SK-MEL-5 (cell line): ENCODE results near the gene SALL4. TPM values are rescaled to one million over a fixed set of nuclear protein-coding genes. Genes with fewer than 3 reads are reported as not detected.
A peak's percentile ranks its signal among the peaks of the same experiment; 100 is the strongest.
"Not testable (repeated sequence)": the region's sequence is repeated elsewhere in the genome, so short reads cannot be mapped to it uniquely, and the experiment has no call there.

Experiments used
- DNase-seq: peaks from one replicate; pipeline ENCODE4 v3.0.0-alpha.2; 2016; ENCODE audit warnings: low read depth, low spot score
- in situ Hi-C: cut with HindIII; loops from 2 replicates; pipeline ENCODE4 v1.10.0; 2016; ENCODE audit warnings: low sequenced_read_pairs, high pct_unique_total_duplicates, low pct_unique_long_range_greater_than_20kb
- total RNA-seq: library from RNA; depleted of rRNA; stranded (reverse); fragments of >200 nt; shearing (Covaris generic); gene quantifications from 2 replicates; pipeline ENCODE4 v1.2.3, GENCODE V29; 2014

SALL4 gene
- total RNA-seq, 1 experiment from 2014 or later: 0.40 TPM

DNA sequence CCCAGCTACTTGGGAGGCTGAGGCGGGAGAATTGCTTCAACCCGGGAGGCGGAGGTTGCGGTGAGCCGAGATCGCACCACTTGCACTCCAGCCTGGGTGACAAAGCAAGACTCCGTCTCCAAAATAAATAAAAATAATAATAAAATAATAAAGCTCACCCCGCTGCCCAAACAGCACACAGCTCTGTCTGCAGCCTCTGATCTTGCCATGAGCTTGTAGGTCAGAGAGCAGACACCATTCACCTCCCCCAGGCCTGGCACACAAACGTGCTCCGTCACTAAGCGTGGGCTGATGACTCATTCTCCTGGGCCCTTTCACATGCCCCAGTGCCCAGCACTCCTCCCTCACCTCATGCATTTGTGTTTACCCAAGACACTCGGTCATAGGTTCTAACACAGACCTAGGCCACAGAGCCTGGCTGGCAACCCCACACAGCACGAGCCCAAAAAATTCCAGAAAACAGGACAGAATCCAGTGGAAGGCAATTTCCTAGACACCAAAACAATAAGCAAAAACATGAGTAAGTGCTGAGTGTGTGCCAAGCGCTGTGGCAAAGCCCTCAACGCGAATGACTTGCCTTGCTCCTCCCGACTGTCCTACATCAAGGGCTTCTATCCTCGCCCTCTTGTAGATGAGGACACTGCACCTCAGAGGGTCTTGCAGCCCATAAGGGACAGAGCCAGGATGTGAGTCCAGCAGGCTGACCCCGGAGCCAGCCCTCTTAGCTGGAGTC lies 52.1 kb downstream of the SALL4 start:
- in situ Hi-C loops: no loop called here
- DNase-seq: peak; percentile 97

DNA sequence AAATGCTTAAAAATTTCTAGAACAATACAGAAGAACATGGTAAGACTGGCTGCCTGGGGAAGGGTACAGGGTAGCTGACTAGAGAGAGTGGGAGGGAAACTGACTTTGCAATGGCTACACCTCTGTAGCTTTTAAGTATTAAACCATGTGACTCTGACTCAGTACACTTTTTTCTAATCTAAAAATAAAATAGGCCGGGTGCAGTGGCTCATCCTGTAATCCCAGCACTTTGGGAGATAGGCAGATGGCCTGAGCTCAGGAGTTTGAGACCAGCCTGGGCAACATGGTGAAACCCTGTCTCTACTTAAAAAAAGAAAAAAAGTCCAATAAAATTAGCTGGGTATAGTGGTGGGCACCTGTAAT lies 52.7 kb downstream of the SALL4 start:
- in situ Hi-C loops: no loop called here
- peak; percentile 87 for DNase-seq

DNA sequence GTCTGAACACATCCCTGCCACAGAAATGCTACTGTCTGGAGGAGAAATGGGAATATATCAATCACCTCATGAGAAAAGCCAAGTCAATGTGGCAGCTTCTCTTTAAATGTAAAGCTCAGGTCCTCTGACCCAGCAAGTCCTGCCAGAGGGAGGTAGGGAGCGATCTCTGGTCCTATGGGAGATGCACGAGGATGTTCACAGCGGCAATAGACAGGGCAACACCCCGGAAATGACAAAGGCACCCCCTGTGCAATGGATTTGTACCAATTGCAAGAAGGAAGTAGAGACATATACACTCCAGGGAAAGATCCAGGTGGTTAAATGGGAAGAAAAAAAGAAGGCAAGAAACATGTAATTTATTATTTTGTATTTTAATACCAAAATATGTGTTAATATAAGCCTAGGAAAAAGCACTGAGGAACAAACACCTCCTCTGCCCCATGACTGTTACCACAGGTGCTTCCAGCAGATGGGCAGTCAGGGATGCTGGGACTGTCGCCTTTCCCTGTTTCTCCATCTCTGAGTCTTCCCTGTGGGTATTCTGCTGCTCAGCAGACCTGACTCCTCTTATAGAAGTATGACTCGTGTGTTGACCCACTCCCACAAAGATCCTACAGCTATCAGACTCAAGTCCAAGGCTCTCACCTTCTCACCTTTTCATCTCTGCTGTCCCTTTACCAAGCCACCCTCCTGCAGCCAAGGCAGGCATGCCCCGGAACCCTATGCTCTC lies 55.0 kb downstream of the SALL4 start:
- DNase-seq: no peak

DNA sequence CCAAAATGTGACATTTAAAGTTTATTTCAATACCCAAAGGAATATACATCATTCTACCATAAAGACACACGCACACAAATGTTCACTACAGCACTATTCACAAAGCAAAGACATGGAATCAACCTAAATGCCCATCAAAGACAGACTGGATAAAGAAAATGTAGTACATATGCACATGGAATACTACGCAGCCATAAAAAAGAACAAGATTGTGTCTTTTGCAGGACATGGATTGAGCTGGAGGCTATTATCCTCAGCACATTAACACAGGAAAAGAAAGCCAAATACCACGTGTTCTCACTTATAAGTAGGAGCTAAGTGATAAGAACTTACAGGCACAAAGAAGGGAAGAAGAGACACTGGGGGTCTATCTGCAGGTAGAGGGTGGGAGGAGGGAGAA lies 56.5 kb downstream of the SALL4 start:
- in situ Hi-C loops: no loop called here
- DNase-seq: no peak

More for the DNA sequence above, 55.0 kb downstream of the SALL4 start:
- in situ Hi-C loops: no loop called here

DNA sequence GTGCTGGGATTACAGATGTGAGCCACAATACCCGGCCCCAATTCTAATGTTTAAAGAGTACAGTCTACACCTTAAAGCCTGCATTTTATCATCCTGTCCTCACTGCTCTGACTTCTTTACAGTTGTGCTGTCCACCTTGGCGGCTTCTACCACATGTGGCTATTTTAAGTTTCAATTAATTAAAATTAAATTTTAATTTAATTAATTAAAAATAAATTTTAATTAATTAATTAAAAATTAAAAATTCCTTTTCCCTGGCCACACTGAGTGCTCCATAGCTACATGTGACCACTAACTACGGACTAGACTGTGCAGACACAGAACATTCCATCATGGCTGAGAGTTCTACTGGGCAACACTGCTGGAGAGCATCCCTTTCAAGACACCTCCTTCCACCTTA lies 61.5 kb downstream of the SALL4 start:
- DNase-seq: no peak
- in situ Hi-C loops: no loop called here

DNA sequence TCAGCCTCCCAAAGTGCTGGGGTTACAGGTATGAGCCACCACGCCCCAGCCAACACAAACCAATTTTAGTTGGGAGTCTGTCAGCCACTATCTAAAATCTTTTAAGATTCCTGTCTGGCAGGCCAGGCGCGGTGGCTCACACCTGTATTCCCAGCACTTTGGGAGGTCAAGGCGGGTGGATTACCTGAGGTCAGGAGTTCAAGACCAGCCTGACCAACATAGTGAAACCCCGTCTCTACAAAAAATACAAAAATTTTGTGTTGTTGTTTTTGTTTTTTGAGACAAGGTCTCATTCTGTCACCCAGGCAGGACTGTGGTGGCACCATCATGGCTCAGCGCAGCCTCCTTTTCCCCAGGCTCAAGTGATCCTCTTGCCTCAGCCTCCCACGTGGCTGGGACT lies 62.0 kb downstream of the SALL4 start:
- in situ Hi-C loops, DNase-seq: not testable (repeated sequence)

DNA sequence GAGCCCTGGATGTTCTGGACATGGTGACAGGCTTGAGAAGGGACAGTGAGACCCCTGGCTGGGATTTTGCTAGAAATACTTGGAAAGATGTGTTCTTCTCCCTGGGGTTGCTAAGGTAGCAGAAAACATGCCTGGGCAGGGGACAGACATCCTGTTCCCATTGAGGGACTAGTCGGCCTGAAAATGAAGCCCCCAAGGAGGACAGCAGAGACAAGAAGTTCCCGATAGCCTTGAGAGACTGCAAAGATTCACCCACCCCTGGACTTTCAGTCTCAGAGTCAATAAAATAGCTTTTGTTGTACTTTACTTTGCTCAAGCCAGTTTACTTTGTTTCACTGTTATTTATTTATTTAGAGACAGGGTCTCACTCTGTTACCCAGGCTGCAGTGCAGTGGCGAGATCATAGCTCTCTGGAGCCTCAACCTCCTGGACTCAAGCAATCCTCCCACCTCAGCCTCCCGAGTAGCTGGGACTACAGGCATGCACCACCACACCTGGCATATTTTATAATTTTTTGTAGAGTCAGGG lies 62.5 kb downstream of the SALL4 start:
- in situ Hi-C loops: no loop called here
- no peak for DNase-seq

DNA sequence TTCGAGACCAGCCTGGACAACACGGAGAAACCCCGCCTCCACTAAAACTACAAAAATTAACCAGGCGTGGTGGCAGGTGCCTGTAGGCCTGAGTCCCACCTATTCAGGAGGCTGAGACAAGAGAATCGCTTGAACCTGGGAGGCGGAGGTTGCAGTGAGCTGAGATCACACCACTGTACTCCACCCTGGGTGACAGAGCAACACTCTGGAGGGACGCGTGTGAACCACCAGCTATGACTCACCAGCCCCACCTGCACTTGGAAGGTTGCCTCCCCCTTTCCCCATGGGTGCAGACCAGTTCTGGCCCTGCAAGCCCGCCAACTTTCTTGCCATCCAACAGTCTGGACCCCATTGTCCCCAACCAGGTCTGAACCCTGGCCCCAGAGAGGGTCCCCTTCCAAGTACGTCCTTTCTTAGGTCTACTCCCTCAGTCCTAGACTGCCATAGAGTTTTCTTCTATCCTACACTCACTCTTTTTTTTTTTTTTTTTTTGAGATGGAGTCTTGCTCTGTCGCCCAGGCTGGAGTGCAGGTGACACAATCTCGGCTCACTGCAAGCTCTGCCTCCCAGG lies 63.4 kb downstream of the SALL4 start:
- DNase-seq: no peak

DNA sequence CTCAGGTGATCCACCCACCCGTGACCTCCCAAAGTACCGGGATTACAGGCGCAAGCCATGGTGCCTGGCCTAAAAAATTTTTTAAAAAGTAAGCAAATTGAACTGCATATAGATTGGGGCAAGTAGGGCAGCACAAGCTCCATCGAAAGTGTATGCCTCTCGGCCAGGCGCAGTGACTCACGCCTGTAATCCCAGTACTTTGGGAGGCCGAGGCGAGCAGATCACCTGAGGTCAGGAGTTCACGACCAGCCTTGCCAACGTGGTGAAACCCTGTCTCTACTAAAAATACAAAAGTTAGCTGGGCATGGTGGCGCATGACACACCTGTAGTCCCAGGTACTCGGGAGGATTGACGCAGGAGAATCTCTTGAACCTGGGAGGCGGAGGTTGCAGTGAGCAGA lies 64.1 kb downstream of the SALL4 start:
- DNase-seq, in situ Hi-C loops: not testable (repeated sequence)

More for the DNA sequence above, 63.4 kb downstream of the SALL4 start:
- in situ Hi-C loops: no loop called here

DNA sequence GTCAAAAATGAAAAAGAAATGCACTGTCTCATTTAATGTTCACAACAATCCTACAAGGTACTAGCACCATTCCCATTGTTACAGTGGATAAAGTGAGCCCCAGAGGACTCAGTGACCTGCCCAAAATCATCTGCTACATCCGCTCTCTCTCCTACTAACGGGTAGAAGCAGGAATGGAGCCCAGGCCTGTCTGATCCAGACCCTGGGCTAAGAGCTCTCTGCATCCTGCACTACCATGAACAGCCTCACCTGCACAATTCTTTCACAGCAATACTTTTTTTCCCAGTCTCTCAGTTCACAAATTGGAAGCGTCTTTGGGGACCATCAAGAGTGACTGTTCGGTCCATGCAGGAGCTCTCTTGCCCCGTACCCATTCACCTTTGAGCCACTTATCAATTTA lies 65.4 kb downstream of the SALL4 start:
- DNase-seq: no peak
- in situ Hi-C loops: no loop called here

DNA sequence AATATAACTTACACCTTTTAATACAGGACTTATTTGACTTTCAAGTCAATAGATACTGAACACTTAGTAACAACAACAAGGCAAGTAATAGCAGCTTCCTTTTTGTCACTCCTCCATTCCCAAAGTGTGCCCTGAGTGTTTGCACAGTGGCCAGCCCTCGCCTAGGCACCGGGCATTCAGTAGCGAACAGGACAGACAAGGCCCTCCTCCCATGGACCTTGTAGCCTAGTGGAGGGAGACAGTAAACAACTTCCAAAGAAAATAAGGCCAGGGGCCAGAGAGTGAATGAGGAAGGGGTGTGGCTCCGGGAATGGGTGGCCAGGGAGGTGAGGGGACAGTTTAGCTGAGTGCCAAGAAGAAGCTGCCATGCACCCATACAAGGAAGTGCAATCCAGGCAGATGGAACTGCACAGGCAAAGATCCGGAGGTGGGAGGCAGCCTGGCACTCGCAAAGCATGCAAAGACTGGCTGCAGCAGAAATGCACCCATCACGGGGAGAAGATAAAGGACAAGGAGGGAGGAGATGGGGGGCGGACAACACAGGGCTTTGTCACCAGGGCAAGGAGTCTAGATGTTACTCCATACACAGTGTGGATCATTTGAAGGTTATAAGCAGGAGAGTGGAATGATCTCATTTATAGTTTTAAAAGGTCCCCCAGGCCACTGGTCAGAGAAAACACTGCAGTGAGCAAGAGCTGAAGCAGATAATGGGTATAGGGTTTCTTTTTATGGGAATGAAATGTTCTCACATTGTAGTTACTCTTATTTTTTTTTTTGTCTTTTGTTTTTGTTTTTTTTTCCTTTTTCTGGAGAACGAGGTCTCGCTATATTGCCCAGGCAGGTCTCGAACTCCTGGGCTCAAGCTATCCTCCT lies 66.4 kb downstream of the SALL4 start:
- in situ Hi-C loops: no loop called here
- no peak for DNase-seq

DNA sequence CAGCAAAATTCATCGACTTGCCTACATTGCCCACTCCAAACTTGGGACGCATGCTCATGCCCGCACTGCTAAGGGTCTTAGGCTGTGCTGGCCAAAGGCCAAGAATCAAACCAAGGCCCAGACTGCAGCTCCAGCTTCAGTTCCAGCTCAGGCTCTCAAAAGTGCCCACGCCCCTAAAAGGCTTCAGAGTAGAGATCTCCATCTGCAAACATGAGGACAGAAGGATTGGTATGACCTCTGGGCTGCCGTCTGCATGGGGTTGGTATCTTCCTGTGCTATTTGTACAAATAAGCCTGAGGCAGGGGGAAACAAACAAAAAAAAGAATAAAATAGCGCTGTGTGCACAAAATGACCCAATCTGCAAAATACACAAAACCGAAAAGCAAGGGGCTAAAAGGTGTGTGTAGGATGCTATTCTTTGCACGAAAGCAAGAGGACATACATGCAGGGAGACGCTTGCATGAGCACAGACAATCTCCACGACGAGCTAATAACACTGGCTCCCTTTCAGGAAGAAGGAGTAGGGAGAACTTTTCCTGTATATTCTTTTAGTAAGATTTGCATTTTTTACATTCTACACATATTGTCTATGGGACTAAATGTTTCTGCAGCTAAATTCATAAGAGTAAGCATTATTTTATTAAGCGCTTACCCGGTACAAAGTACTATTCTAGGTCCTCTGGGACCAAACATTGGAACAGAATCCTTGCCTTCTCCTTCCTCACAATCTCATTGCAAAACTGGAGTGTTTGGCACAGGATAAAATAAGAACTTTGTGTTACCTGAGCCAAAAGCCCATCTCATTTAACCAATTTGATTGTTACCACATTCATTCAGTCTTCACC lies 67.2 kb downstream of the SALL4 start:
- no peak for DNase-seq
- in situ Hi-C loops: no loop called here

DNA sequence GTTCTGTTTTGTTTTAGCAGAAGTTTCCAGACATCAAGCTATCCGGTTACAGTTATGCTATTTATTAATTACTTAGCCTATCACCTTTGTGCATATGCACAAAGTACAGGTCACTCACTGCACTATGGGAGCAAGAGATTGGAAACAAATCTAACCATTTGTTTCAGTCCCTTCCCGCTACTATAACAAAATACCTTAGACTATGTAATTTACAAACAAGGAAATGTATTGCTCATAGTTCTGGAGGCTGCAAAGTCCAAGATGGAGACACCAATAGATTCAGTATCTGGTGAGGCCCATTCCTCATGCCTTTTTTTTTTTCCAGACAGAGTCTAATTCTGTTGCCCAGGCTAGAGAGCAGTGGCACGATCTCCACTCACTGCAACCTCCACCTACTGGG lies 69.3 kb downstream of the SALL4 start:
- DNase-seq: no peak
- in situ Hi-C loops: no loop called here
